Parathyroid adenoma (tissue), 2 donors: ENCODE data around the gene AATF.

Experiments used
- H2AFZ ChIP-seq: fragments of 300-600 bp; sonication (generic); one replicate; pipeline ENCODE4 v1.7.0; 2017; ENCODE audit warnings: antibody characterized with exemption, mild to moderate bottlenecking
- H3K27ac ChIP-seq: fragments of 300-600 bp; sonication (generic); one replicate; pipeline ENCODE4 v1.7.0; 2017
- H3K27me3 ChIP-seq: fragments of 300-600 bp; sonication (generic); one replicate; pipeline ENCODE4 v1.7.0; 2017; ENCODE audit warnings: low read length; ENCODE audit not compliant: control insufficient read depth, insufficient read depth
- H3K36me3 ChIP-seq: fragments of 300-600 bp; sonication (generic); one replicate; pipeline ENCODE4 v1.7.0; 2017; ENCODE audit warnings: low read length; ENCODE audit not compliant: control insufficient read depth, insufficient read depth
- H3K4me1 ChIP-seq: fragments of 300-600 bp; sonication (generic); one replicate; pipeline ENCODE4 v1.7.0; 2017; ENCODE audit warnings: control low read depth
- H3K4me2 ChIP-seq: fragments of 300-600 bp; sonication (generic); one replicate; pipeline ENCODE4 v1.7.0; 2017; ENCODE audit warnings: low read length
- H3K4me3 ChIP-seq: fragments of 300-600 bp; sonication (generic); one replicate; pipeline ENCODE4 v1.7.0; 2017; ENCODE audit warnings: low read depth, low read length
- H3K79me2 ChIP-seq: fragments of 300-600 bp; sonication (generic); one replicate; pipeline ENCODE4 v1.7.0; 2017; ENCODE audit warnings: control low read depth
- H3K9ac ChIP-seq: fragments of 300-600 bp; sonication (generic); one replicate; pipeline ENCODE4 v1.7.0; 2017; ENCODE audit warnings: mild to moderate bottlenecking
- H3K9me3 ChIP-seq: fragments of 300-600 bp; sonication (generic); one replicate; pipeline ENCODE4 v1.7.0; 2017; ENCODE audit warnings: low read length; ENCODE audit not compliant: control insufficient read depth
- CTCF ChIP-seq: fragments of 300-600 bp; sonication (generic); IDR thresholded peaks from one replicate; pipeline ENCODE4 v1.7.0; 2017; ENCODE audit warnings: antibody characterized with exemption, mild to moderate bottlenecking
- donor health status: primary hyperparathyroidism.

The AATF gene

GRCh38 chr17:36934692-36935630, 13.8 kb upstream of the AATF start:
- H3K79me2 ChIP-seq: no peaks in the 10 kb centered on the region
- no peaks in the 10 kb centered on the region for H3K4me1 ChIP-seq
- H3K27ac ChIP-seq: no peak overlapping the region
- H3K4me3 ChIP-seq: no peak overlapping the region
- no peak overlapping the region for H2AFZ ChIP-seq
- no peaks in the 10 kb centered on the region for H3K9me3 ChIP-seq
- TF ChIP-seq CTCF: no peak
- peaks cover 61% of the 10 kb centered on the region for H3K27me3 ChIP-seq
- H3K9ac ChIP-seq: no peak overlapping the region
- H3K4me2 ChIP-seq: no peak overlapping the region
- H3K36me3 ChIP-seq: no peaks in the 10 kb centered on the region

DNA sequence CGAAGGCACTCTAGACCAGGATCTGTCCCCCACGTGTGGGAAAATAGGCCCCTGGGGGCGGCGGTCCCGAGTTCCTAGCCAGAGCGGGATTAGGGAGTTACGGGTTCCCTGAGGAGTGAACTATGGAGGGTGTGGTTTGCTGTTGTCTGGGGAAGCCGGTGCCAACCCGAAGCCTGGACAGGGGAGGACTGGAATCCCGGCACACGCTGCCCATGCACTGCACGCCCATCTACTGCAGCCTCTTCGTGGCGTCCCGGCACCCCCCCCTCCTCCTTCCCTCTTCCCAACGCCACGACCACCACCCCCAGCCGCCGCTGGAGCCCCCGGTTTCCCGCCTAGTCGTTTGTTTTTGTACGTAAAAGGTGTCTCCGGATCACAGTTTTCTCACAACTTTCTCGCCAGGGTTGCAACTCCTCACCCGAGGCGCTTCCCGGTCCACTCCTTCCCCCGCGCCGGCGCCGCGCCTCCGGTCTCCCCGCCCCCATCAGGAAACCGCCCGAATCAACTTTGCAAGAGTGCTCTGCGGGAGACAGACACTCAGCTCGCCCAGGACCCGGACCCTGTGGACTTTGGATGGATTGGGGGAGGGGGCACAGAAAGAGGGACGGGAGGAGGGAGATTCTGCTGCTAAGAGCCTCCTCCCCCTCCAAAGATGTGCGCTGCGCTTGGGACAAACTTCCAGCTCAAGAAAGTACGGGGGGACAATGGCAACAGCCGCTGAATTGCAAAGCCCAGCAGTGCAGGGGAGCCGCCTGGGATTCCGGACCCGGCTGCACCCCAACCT, 12.9 kb upstream of the AATF start:
- TF ChIP-seq CTCF: no peak
- Histone ChIP-seq H3K4me3 (no peak overlapping the region), H3K79me2 (no peaks in the 10 kb centered on the region), H2AFZ (no peak overlapping the region), H3K27ac (no peak overlapping the region), H3K4me1 (no peaks in the 10 kb centered on the region), H3K4me2 (peak overlapping the region; percentile 15), H3K27me3 (peaks cover 61% of the 10 kb centered on the region), H3K9ac (no peak overlapping the region), H3K9me3 (no peaks in the 10 kb centered on the region), H3K36me3 (no peaks in the 10 kb centered on the region)

DNA sequence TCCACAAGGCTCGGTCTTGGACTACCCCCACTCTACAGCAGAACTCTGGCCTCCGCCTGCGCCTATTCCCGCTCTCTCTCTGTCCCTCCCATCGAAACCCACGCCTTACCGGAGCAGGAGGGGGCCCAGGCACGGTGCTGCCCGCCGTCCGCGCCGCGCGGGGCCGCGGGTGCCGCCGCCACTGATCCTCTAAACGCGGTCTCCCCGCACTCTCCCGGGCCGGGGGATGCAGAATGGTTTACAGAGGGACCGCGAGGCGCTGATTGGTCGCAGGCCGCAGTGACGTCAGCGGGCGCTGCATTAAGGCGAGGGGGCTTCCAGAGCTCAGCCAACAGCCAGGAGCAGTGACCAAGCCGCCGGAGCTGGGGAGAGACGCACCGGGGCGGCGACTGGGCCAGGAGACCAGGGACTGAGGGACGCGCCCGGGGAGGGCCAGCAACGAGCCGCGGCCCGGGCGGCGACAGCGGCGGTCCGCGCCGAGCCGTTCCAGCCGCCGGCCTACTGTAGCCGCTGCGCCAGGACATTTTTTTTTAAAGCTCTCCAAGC, 12.2 kb upstream of the AATF start:
- Histone ChIP-seq H3K4me2 (peak overlapping the region; percentile 15), H3K27me3 (peaks cover 62% of the 10 kb centered on the region), H3K4me1 (no peaks in the 10 kb centered on the region), H3K4me3 (no peak overlapping the region), H3K79me2 (no peaks in the 10 kb centered on the region), H3K27ac (no peak overlapping the region), H3K9me3 (no peaks in the 10 kb centered on the region), H3K36me3 (no peaks in the 10 kb centered on the region), H2AFZ (no peak overlapping the region), H3K9ac (no peak overlapping the region)
- TF ChIP-seq CTCF: no peak

- no peak within 1 kb of the TSS for H3K4me3 ChIP-seq
- no peaks in the 10 kb centered on the region for H3K4me1 ChIP-seq
- H3K27me3 ChIP-seq: peaks cover 59% of the 10 kb centered on the region
- no peak for TF ChIP-seq CTCF
- no peak within 1 kb of the TSS for H2AFZ ChIP-seq
- H3K9me3 ChIP-seq: no peaks in the 10 kb centered on the region
- peak within 1 kb of the TSS; percentile 15 for H3K4me2 ChIP-seq
- H3K36me3 ChIP-seq: no peaks in the 10 kb centered on the region
- H3K9ac ChIP-seq: no peak within 1 kb of the TSS
- H3K27ac ChIP-seq: no peak within 1 kb of the TSS
- no peaks in the 10 kb centered on the region for H3K79me2 ChIP-seq
Observed at GRCh38 chr17:36937001-36937958, 11.5 kb upstream of the AATF start, which contains the start of gene LHX1. Gene LHX1 (plus strand): TSS chr17:36937475. CDS start chr17:36938198, 723 bp downstream.
